CD14-positive monocyte (primary cell): Measurements from ENCODE around the gene C8B. TPM values are rescaled to one million over a fixed set of nuclear protein-coding genes. Genes with fewer than 3 reads are reported as not detected.

Experiments
- DNase-seq, 3 donors: peaks; one replicate each; pipeline ENCODE4 v3.0.0-alpha.2; 2011 to 2022
- H2AFZ ChIP-seq: 2 replicates; pipeline ENCODE4 v1.6.0; 2012; ENCODE audit warnings: mild to moderate bottlenecking, low read depth, low read length, inconsistent platforms; ENCODE audit not compliant: insufficient read depth, poor library complexity, severe bottlenecking
- H3K27ac ChIP-seq, 2 donors: 1 replicate in 1 of 2; 2 replicates in 1 of 2; pipeline ENCODE4 v1.5.1; 2012 to 2013; ENCODE audit warnings: low read length in 2 of 2, control low read depth in 1 of 2, inconsistent platforms in 1 of 2, low read depth in 1 of 2, mild to moderate bottlenecking in 1 of 2
- H3K27me3 ChIP-seq, 2 donors: one replicate each; pipeline versions ENCODE4 v1.6.0 to v1.6.1; 2011 to 2013; ENCODE audit warnings: low read length in 2 of 2; ENCODE audit not compliant: control insufficient read depth in 2 of 2, insufficient read depth in 2 of 2
- H3K36me3 ChIP-seq, 2 donors: replicated peaks in 1 of 2; 1 replicate in 1 of 2; 2 replicates in 1 of 2; pipeline versions ENCODE4 v1.5.1 to v1.6.1; 2012 to 2013; ENCODE audit warnings: low read length in 2 of 2, control low read depth in 1 of 2, inconsistent platforms in 1 of 2, mild to moderate bottlenecking in 1 of 2; ENCODE audit not compliant: insufficient read depth in 2 of 2, control insufficient read depth in 1 of 2
- H3K4me1 ChIP-seq, 2 donors: 1 replicate in 1 of 2; 2 replicates in 1 of 2; pipeline versions ENCODE4 v1.5.1 to v1.6.1; 2012 to 2013; ENCODE audit warnings: low read length in 2 of 2, control low read depth in 1 of 2, inconsistent platforms in 1 of 2, mild to moderate bottlenecking in 1 of 2, moderate library complexity in 1 of 2; ENCODE audit not compliant: insufficient read depth in 2 of 2, control insufficient read depth in 1 of 2
- H3K4me2 ChIP-seq: replicated peaks from 2 replicates; pipeline ENCODE3; 2012; ENCODE audit warnings: low read length, moderate library complexity, mild to moderate bottlenecking; ENCODE audit not compliant: poor library complexity, severe bottlenecking; ENCODE audit errors: extremely low read depth
- H3K4me3 ChIP-seq, 3 experiments: fragments of 200-600 bp in 1 of 3; sonication (generic) in 1 of 3; replicated peaks in 1 of 3; 1 replicate in 2 of 3; 2 replicates in 1 of 3; pipeline ENCODE4 v1.5.1; 2011 to 2013; ENCODE audit warnings: low read length in 3 of 3, mild to moderate bottlenecking in 3 of 3, control low read depth in 2 of 3, low read depth in 2 of 3, inconsistent platforms in 1 of 3, moderate library complexity in 1 of 3
- H3K79me2 ChIP-seq: 2 replicates; pipeline ENCODE4 v1.6.0; 2012; ENCODE audit warnings: mild to moderate bottlenecking, control low read depth, inconsistent platforms, low read length, moderate library complexity; ENCODE audit not compliant: insufficient read depth
- H3K9ac ChIP-seq: 2 replicates; pipeline ENCODE4 v1.6.0; 2017; ENCODE audit warnings: low read length, mild to moderate bottlenecking; ENCODE audit not compliant: insufficient read depth, poor library complexity, severe bottlenecking
- H3K9me3 ChIP-seq, 2 donors: replicated peaks in 1 of 2; 1 replicate in 1 of 2; 2 replicates in 1 of 2; pipeline versions ENCODE4 v1.5.1 to v1.6.1; 2012 to 2013; ENCODE audit warnings: low read length in 2 of 2, control low read depth in 1 of 2; ENCODE audit not compliant: control insufficient read depth in 1 of 2, insufficient read depth in 1 of 2
- H4K20me1 ChIP-seq: 2 replicates; pipeline ENCODE4 v1.6.0; 2012; ENCODE audit warnings: mild to moderate bottlenecking, low read length, control low read depth, moderate library complexity; ENCODE audit not compliant: insufficient read depth
- H3K27ac Mint-ChIP-seq, 7 donors: one replicate each; pipeline ENCODE4 v1.8.0; 2020; ENCODE audit warnings: mild to moderate bottlenecking in 7 of 7, mixed read lengths in 7 of 7, moderate library complexity in 6 of 7, inconsistent platforms in 2 of 7
- H3K27me3 Mint-ChIP-seq, 3 donors: one replicate each; pipeline ENCODE4 v1.8.0; 2021 to 2022; ENCODE audit warnings: low read depth in 3 of 3, mild to moderate bottlenecking in 3 of 3, mixed read lengths in 3 of 3, moderate library complexity in 3 of 3, inconsistent platforms in 1 of 3
- H3K36me3 Mint-ChIP-seq, 2 donors: one replicate each; pipeline ENCODE4 v1.8.0; 2020; ENCODE audit warnings: mixed read lengths in 2 of 2, inconsistent platforms in 1 of 2, mild to moderate bottlenecking in 1 of 2
- H3K4me1 Mint-ChIP-seq: one replicate; pipeline ENCODE4 v1.8.0; 2020; ENCODE audit warnings: mild to moderate bottlenecking, mixed read lengths
- H3K4me3 Mint-ChIP-seq, 2 donors: one replicate each; pipeline ENCODE4 v1.8.0; 2020; ENCODE audit warnings: mild to moderate bottlenecking in 2 of 2, mixed read lengths in 2 of 2, moderate library complexity in 1 of 2
- H3K9me3 Mint-ChIP-seq, 7 donors: one replicate each; pipeline ENCODE4 v1.8.0; 2020 to 2022; ENCODE audit warnings: mixed read lengths in 7 of 7, mild to moderate bottlenecking in 6 of 7, moderate library complexity in 6 of 7, inconsistent platforms in 2 of 7
- CTCF ChIP-seq: fragments of 200-600 bp; IDR thresholded peaks from one replicate; pipeline ENCODE4 v1.8.0; 2022; ENCODE audit warnings: antibody characterized with exemption, mild to moderate bottlenecking
- WGBS: methylation state at CpG from one replicate; pipeline ENCODE4 v1.1.5; 2013; ENCODE audit warnings: missing lambda C conversion rate; ENCODE audit not compliant: insufficient coverage; 5-methylcytosine and 5-hydroxymethylcytosine counted together
- intact Hi-C, 2 donors: fragments of 100-400 bp; cut with micrococcal nuclease; formaldehyde crosslinking; loops; one replicate each; pipeline versions ENCODE4 v1.15.0 to v1.15.1; 2023
- polyA plus RNA-seq, 3 donors: library from polyadenylated mRNA; depleted of rRNA in 1 of 3; unstranded in 2 of 3; stranded (reverse) in 1 of 3; fragments of 300-500 nt in 2 of 3; fragments of >200 nt in 1 of 3; fragmentation: Illumina TruSeq in 2 of 3; gene quantifications; 1 replicate in 2 of 3; 2 replicates in 1 of 3; pipeline ENCODE4 v1.2.3, GENCODE V29; 2012 to 2021

C8B gene
- polyA plus RNA-seq, 3 donors, result not detected

GRCh38 chr1:57010511-57010910, 44.7 kb upstream of the C8B start:
- Mint-ChIP-seq H3K4me1 (no peaks in the 10 kb centered on the region), H3K4me3 (no peak overlapping the region), H3K27me3 (peaks cover 0 to 2% (median 1%) of the 10 kb centered on the region in 3 donors), H3K27ac (no peak overlapping the region), H3K9me3 (peaks cover 0 to 7% (median 3%) of the 10 kb centered on the region in 7 donors), H3K36me3 (no peaks in the 10 kb centered on the region)
- no peaks in the 10 kb centered on the region for H4K20me1 ChIP-seq
- H3K4me3 ChIP-seq, result no peak overlapping the region
- H3K9ac ChIP-seq, result no peak overlapping the region
- H3K79me2 ChIP-seq, result no peaks in the 10 kb centered on the region
- H3K9me3 ChIP-seq, result no peaks in the 10 kb centered on the region
- no peak overlapping the region for H2AFZ ChIP-seq
- H3K36me3 ChIP-seq, result no peaks in the 10 kb centered on the region
- no peak overlapping the region for H3K4me2 ChIP-seq
- intact Hi-C loops, result no loop called here
- WGBS, result no CpG with 5 or more reads among the region's 4 CpGs
- TF ChIP-seq CTCF, result no peak
- H3K27ac ChIP-seq, result no peak overlapping the region
- H3K27me3 ChIP-seq, result no peaks in the 10 kb centered on the region
- no peak for DNase-seq
- no peaks in the 10 kb centered on the region for H3K4me1 ChIP-seq

GRCh38 chr1:57007948-57008347, 42.1 kb upstream of the C8B start:
- Histone ChIP-seq H3K79me2 (no peaks in the 10 kb centered on the region), H3K27me3 (no peaks in the 10 kb centered on the region), H3K9me3 (no peaks in the 10 kb centered on the region), H3K4me2 (no peak overlapping the region), H3K4me3 (no peak overlapping the region), H3K36me3 (no peaks in the 10 kb centered on the region), H3K9ac (no peak overlapping the region), H2AFZ (no peak overlapping the region), H3K27ac (no peak overlapping the region), H3K4me1 (no peaks in the 10 kb centered on the region), H4K20me1 (no peaks in the 10 kb centered on the region)
- TF ChIP-seq CTCF, result no peak
- H3K4me3 Mint-ChIP-seq, result no peak overlapping the region
- intact Hi-C loops, result no loop called here
- no peaks in the 10 kb centered on the region for H3K36me3 Mint-ChIP-seq
- WGBS, result 100% methylated on average over 2 of the region's 2 CpGs
- H3K9me3 Mint-ChIP-seq, result peaks cover 0 to 5% (median 2%) of the 10 kb centered on the region in 7 donors
- no peak for DNase-seq
- peaks cover 0 to 3% (median 2%) of the 10 kb centered on the region in 3 donors for H3K27me3 Mint-ChIP-seq
- H3K4me1 Mint-ChIP-seq, result no peaks in the 10 kb centered on the region
- H3K27ac Mint-ChIP-seq, result no peak overlapping the region
